ENCODE data around the gene ACTL7B.

DNA sequence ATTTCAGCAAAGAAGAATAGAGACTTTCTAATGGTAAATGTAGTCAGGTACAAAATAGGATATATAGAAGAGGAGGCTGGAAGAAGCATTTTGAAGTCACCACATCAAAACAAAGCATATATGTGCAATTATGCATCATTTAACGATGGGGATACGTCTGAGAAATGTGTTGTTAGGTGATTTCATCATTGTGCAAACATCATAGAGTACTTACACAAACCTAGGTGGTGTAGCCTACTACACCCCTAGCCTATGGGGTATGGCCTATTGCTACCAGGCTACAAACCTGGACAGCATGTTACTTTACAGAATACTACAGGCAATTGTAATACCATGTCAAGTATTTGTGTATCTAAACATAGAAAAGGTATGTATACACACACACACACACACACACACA, 49.7 kb upstream of the ACTL7B start:
- TF ChIP-seq EGR1 (IDR thresholded peaks at IDR 0.05) (no peak), YY1 (IDR thresholded peaks at IDR 0.05; ENCODE audit: low read depth) (no peak)
- TF ChIP-seq, protein P1, sequence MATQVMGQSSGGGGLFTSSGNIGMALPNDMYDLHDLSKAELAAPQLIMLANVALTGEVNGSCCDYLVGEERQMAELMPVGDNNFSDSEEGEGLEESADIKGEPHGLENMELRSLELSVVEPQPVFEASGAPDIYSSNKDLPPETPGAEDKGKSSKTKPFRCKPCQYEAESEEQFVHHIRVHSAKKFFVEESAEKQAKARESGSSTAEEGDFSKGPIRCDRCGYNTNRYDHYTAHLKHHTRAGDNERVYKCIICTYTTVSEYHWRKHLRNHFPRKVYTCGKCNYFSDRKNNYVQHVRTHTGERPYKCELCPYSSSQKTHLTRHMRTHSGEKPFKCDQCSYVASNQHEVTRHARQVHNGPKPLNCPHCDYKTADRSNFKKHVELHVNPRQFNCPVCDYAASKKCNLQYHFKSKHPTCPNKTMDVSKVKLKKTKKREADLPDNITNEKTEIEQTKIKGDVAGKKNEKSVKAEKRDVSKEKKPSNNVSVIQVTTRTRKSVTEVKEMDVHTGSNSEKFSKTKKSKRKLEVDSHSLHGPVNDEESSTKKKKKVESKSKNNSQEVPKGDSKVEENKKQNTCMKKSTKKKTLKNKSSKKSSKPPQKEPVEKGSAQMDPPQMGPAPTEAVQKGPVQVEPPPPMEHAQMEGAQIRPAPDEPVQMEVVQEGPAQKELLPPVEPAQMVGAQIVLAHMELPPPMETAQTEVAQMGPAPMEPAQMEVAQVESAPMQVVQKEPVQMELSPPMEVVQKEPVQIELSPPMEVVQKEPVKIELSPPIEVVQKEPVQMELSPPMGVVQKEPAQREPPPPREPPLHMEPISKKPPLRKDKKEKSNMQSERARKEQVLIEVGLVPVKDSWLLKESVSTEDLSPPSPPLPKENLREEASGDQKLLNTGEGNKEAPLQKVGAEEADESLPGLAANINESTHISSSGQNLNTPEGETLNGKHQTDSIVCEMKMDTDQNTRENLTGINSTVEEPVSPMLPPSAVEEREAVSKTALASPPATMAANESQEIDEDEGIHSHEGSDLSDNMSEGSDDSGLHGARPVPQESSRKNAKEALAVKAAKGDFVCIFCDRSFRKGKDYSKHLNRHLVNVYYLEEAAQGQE (IDR thresholded peaks at IDR 0.05; ENCODE audit: low read depth): no peak
